GM18502 (cell line): ENCODE results near the gene GLI3.

Experiments used
- ATAC-seq: cut with Tn5 transposase; IDR thresholded peaks from one replicate; pipeline ENCODE4 v1.9.1; 2021; ENCODE audit warnings: mild to moderate bottlenecking; ENCODE audit not compliant: unreplicated experiment, poor library complexity

The GLI3 gene

GRCh38 chr7:42115795-42116194 lies 121.2 kb downstream of the GLI3 start:
- no peak for ATAC-seq

- ATAC-seq, result no peak
Observed at GRCh38 chr7:42110333-42110732, 126.7 kb downstream of the GLI3 start.

- ATAC-seq, result no peak
Observed at GRCh38 chr7:42108803-42109528, 128.0 kb downstream of the GLI3 start.

GRCh38 chr7:42107484-42108240 lies 129.3 kb downstream of the GLI3 start:
- no peak for ATAC-seq

GRCh38 chr7:42106562-42106961 lies 130.4 kb downstream of the GLI3 start:
- ATAC-seq, result no peak

- ATAC-seq, result no peak
Observed at GRCh38 chr7:42105554-42106358, 131.3 kb downstream of the GLI3 start.

- ATAC-seq, result no peak
Observed at GRCh38 chr7:42104694-42105093, 132.3 kb downstream of the GLI3 start.

GRCh38 chr7:42104231-42104630 lies 132.8 kb downstream of the GLI3 start:
- no peak for ATAC-seq

- no peak for ATAC-seq
Observed at GRCh38 chr7:42103456-42103855, 133.6 kb downstream of the GLI3 start.

GRCh38 chr7:42103020-42103419 lies 134.0 kb downstream of the GLI3 start:
- no peak for ATAC-seq

- ATAC-seq, result no peak
Observed at GRCh38 chr7:42102301-42102700, 134.7 kb downstream of the GLI3 start.

- ATAC-seq, result no peak
Observed at GRCh38 chr7:42100156-42100508, 136.9 kb downstream of the GLI3 start.

- ATAC-seq, result no peak
Observed at GRCh38 chr7:42099470-42100155, 137.4 kb downstream of the GLI3 start.

GRCh38 chr7:42099066-42099465 lies 137.9 kb downstream of the GLI3 start:
- ATAC-seq, result no peak

- no peak for ATAC-seq
Observed at GRCh38 chr7:42097752-42098151, 139.3 kb downstream of the GLI3 start.

- ATAC-seq, result no peak
Observed at GRCh38 chr7:42096681-42097561, 140.1 kb downstream of the GLI3 start.

GRCh38 chr7:42096268-42096667 lies 140.7 kb downstream of the GLI3 start:
- no peak for ATAC-seq

GRCh38 chr7:42095791-42096190 lies 141.2 kb downstream of the GLI3 start:
- no peak for ATAC-seq

- no peak for ATAC-seq
Observed at GRCh38 chr7:42093349-42093905, 143.6 kb downstream of the GLI3 start.
